GM18505 (cell line): Measurements from ENCODE around the gene CDH15.
"Not testable (repeated sequence)": the region's sequence is repeated elsewhere in the genome, so short reads cannot be mapped to it uniquely, and the experiment has no call there.

Experiments
- ATAC-seq: cut with Tn5 transposase; IDR thresholded peaks from one replicate; pipeline ENCODE4 v1.9.1; 2021; ENCODE audit not compliant: unreplicated experiment
- POLR2A ChIP-seq: IDR thresholded peaks from 4 replicates; pipeline ENCODE4 v1.6.1; 2011; ENCODE audit warnings: borderline replicate concordance; ENCODE audit not compliant: insufficient read depth, insufficient read length; ENCODE audit errors: extremely low read depth

The CDH15 gene

DNA sequence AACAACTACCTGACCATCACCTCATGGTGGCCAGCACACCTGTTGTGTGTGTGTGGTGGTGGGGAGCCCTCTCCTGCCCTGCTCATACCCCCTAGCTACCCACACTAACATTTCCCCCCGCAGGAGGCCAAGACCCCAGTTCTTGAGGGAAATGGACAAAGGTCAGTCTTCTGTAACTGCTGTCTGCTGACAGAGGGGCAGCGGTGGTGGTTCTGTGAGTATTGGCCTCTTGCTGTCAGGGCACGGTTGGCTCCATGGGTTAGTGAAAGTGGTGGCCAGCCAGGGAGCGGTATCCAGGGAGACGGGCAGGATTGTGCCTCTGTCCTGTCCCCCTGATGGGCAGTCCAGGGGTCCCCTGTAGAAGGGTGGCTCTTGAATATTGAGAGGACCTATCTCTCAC, 72.1 kb downstream of the CDH15 start:
- no peak for ATAC-seq
- TF ChIP-seq POLR2A: no peak

DNA sequence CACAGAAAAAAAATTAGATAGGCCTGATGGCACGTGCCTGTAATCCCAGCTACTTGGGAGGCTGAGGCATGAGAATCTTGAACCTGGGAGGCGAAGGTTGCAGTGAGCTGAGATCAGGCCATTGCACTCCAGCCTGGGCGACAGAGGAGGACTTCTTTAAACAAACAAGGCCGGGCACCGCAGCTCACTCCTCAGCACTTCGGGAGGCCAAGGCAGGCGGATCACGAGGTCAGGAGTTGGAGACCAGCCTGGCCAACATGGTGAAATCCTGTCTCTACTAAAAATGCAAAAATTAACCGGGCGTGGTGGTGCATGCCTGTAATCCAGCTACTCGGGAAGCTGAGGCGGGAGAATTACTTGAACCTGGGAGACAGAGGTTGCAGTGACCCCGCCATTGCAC, 72.7 kb downstream of the CDH15 start:
- not testable (repeated sequence) for ATAC-seq

DNA sequence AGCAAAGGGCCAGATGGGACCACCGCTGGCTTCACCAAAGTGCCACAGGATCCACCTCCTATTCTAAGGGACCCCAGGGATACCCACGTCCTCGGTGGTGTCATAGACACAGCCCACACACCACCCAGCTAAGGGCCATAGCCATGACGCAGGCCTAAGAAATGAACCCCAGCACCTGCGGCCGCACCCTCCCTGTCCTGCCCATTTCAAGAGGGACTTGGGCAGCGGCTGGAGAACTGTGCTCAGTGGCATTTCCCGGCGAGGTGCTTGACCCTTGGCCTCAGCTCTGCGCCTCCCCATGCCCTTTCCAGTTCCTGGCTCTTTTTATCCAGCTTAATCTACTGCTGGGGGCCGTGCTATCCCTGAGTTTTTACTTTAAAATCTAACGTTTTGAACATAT, 73.2 kb downstream of the CDH15 start:
- no peak for ATAC-seq
- no peak for TF ChIP-seq POLR2A
